Heart left ventricle (tissue), 13 donors: ENCODE results near the gene SUN1.

Experiments used
- POLR2A ChIP-seq, 2 donors: fragments of 450-650 bp; IDR thresholded peaks; one replicate each; pipeline ENCODE4 v1.6.1; 2017; ENCODE audit warnings: antibody characterized with exemption in 2 of 2, mild to moderate bottlenecking in 2 of 2, moderate library complexity in 2 of 2
- TF ChIP-seq, protein P1 (sequence below), 12 donors: fragments of 200-600 bp; sonication (generic) in 4 of 12; IDR thresholded peaks; one replicate each; pipeline versions ENCODE4 v1.5.0 to v1.8.0; 2018 to 2022; ENCODE audit warnings: antibody characterized with exemption in 12 of 12, mild to moderate bottlenecking in 5 of 12
- donor health status: ischemic (EF 13 %, LVEDD 7.1; RV severe dilation, severe dysfunction).
- donor health status: DM: no; HTN: yes; CAD: no.
- donor health status: DM: no; HTN: no; CAD: no.
- donor health status: ischemic (EF 25% LVEDD 6.9; RV normal size, moderate dysfunction).
- donor health status: ischemic (EF 25% LVEDD 5.7; RV mildly dilated, moderate dysfunction).
- donor health status: ischemic (EF 35%, LVEDD 5.7; RV mildly dilated, moderate dysfunction).
- donor health status: nonischemic (EF 11% LVEDD 7.7; RV severe dilation, severe dysfunction).
- donor health status: DM: yes; HTN: yes; CAD: no.
- donor health status: PGD.
- donor health status: ischemic (EF 29% LVEDD 5.4; RV normal size, mild dysfunction).
- donor health status: nonischemic (EF 23%, LVEDD 6.1; RV moderate dilation, normal function).

GRCh38 chr7:891291-891690, 59.0 kb downstream of the SUN1 start:
- TF ChIP-seq, protein P1, sequence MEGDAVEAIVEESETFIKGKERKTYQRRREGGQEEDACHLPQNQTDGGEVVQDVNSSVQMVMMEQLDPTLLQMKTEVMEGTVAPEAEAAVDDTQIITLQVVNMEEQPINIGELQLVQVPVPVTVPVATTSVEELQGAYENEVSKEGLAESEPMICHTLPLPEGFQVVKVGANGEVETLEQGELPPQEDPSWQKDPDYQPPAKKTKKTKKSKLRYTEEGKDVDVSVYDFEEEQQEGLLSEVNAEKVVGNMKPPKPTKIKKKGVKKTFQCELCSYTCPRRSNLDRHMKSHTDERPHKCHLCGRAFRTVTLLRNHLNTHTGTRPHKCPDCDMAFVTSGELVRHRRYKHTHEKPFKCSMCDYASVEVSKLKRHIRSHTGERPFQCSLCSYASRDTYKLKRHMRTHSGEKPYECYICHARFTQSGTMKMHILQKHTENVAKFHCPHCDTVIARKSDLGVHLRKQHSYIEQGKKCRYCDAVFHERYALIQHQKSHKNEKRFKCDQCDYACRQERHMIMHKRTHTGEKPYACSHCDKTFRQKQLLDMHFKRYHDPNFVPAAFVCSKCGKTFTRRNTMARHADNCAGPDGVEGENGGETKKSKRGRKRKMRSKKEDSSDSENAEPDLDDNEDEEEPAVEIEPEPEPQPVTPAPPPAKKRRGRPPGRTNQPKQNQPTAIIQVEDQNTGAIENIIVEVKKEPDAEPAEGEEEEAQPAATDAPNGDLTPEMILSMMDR (IDR thresholded peaks at IDR 0.05) = no peak
- no peak for TF ChIP-seq POLR2A (IDR thresholded peaks at IDR 0.05)
